ENCODE data around the gene ENTHD1.

DNA sequence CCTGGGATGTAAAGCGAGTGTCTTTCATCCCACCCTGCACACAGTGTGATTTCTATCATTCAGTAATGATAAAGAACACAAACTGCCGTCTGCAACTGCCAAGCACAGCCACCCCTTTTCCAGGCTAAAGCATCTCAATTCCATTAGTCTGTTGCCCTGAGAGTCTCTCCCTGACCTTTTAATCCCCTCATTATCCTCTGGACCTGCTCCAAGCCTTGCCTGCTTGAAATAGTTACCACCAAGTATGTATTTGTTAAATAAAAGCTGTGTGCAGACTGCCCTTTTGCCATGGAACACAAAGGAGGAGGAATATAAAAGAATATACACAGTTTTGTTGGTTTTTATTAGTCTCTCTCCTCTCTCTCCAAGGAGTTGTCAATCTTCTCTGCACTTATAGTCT, 20.3 kb upstream of the ENTHD1 start:
- TF ChIP-seq, protein P1, sequence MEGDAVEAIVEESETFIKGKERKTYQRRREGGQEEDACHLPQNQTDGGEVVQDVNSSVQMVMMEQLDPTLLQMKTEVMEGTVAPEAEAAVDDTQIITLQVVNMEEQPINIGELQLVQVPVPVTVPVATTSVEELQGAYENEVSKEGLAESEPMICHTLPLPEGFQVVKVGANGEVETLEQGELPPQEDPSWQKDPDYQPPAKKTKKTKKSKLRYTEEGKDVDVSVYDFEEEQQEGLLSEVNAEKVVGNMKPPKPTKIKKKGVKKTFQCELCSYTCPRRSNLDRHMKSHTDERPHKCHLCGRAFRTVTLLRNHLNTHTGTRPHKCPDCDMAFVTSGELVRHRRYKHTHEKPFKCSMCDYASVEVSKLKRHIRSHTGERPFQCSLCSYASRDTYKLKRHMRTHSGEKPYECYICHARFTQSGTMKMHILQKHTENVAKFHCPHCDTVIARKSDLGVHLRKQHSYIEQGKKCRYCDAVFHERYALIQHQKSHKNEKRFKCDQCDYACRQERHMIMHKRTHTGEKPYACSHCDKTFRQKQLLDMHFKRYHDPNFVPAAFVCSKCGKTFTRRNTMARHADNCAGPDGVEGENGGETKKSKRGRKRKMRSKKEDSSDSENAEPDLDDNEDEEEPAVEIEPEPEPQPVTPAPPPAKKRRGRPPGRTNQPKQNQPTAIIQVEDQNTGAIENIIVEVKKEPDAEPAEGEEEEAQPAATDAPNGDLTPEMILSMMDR (IDR thresholded peaks at IDR 0.05; ENCODE audit: low read depth, low read length, poor library complexity, severe bottlenecking), result no peak
- no peak for TF ChIP-seq EZH2phosphoT487 (IDR thresholded peaks at IDR 0.05; ENCODE audit: borderline replicate concordance, low read length)

Measured in DOHH2 (cell line).